BE2C (cell line): ENCODE results near the gene PALM.

ENCODE experiments used
- DNase-seq: peaks from one replicate; pipeline ENCODE4 v3.0.0-alpha.2; 2020
- H3K27me3 ChIP-seq: fragments of 250-450 bp; sonication (Bioruptor Pico); 2 replicates; pipeline ENCODE4 v1.5.1; 2020; ENCODE audit warnings: mild to moderate bottlenecking
- H3K36me3 ChIP-seq: fragments of 250-450 bp; sonication (Bioruptor Pico); 2 replicates; pipeline ENCODE4 v1.5.1; 2020; ENCODE audit warnings: mild to moderate bottlenecking
- H3K4me1 ChIP-seq: fragments of 250-450 bp; sonication (Bioruptor Pico); 2 replicates; pipeline ENCODE4 v1.5.1; 2020
- H3K4me3 ChIP-seq: 2 replicates; pipeline ENCODE4 v1.5.1; 2011; ENCODE audit warnings: low read depth, low read length
- H3K9me3 ChIP-seq: fragments of 250-450 bp; sonication (Bioruptor Pico); 2 replicates; pipeline ENCODE4 v1.5.1; 2020
- TF ChIP-seq, protein P1 (sequence below): IDR thresholded peaks from 2 replicates; pipeline ENCODE4 v1.5.1; 2012; ENCODE audit warnings: mild to moderate bottlenecking, low read depth, low read length

The PALM gene

GRCh38 chr19:772730-773436 lies 64.1 kb downstream of the PALM start:
- no peak overlapping the region for H3K4me3 ChIP-seq
- TF ChIP-seq, protein P1, sequence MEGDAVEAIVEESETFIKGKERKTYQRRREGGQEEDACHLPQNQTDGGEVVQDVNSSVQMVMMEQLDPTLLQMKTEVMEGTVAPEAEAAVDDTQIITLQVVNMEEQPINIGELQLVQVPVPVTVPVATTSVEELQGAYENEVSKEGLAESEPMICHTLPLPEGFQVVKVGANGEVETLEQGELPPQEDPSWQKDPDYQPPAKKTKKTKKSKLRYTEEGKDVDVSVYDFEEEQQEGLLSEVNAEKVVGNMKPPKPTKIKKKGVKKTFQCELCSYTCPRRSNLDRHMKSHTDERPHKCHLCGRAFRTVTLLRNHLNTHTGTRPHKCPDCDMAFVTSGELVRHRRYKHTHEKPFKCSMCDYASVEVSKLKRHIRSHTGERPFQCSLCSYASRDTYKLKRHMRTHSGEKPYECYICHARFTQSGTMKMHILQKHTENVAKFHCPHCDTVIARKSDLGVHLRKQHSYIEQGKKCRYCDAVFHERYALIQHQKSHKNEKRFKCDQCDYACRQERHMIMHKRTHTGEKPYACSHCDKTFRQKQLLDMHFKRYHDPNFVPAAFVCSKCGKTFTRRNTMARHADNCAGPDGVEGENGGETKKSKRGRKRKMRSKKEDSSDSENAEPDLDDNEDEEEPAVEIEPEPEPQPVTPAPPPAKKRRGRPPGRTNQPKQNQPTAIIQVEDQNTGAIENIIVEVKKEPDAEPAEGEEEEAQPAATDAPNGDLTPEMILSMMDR, result no peak
- DNase-seq, result no peak
- H3K36me3 ChIP-seq, result no peaks in the 10 kb centered on the region
- no peaks in the 10 kb centered on the region for H3K9me3 ChIP-seq
- H3K4me1 ChIP-seq, result no peaks in the 10 kb centered on the region
- H3K27me3 ChIP-seq, result no peaks in the 10 kb centered on the region

DNA sequence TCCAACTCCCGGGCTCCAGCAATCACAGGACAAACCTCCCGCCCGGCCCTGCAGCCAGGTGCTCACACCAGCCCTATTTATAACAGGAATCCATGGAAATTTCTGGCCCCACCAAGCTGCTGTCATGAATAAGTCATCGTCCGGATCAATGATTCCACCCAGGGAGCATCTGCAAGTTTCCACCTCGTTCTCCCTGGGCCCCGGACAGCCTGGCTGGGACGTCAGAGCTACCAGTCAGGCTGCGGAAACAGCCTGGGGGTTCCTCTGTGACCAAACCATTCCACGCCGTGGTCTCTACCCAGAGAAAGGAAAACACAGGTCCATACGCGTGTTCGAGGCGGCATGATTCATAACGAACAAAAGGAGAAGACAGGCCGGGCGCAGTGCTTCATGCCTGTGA lies 67.8 kb downstream of the PALM start:
- Histone ChIP-seq H3K9me3 (no peaks in the 10 kb centered on the region), H3K27me3 (no peaks in the 10 kb centered on the region), H3K4me3 (no peak overlapping the region), H3K36me3 (no peaks in the 10 kb centered on the region), H3K4me1 (no peaks in the 10 kb centered on the region)
- TF ChIP-seq, protein P1, result no peak
- no peak for DNase-seq

DNA sequence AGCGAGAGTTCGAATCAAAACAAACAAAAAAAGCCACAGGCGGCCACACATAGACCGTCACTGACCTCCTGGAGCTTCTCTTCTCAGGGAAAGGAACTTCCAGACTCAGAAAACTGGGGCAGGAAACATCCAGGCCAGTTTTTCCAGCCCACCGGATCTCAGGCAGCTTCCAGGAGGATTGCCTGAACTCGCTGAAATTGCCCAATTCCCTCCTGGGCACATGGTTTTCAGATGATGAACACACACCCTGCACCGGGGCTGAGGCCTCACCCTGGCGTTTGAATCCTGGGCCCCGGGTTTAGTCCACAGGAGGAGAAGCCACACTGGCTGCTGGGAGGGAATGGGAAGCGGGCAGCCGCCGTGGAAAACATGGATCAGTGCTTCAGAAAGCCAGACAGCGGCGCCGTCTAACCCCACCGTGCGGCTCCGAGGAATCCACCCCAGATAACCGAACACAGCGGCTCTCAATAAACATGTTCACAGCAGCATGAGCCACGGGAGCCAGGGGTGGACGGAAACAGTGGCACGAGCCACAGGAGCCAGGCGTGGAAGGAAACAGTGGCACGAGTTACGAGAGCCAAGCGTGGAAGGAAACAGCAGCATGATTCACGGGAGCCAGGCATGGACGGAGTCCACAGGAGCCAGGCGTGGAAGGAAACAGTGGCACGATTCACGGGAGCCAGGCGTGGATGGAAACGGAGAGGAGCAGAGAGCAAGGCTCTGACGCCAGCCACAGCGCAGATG lies 70.3 kb downstream of the PALM start:
- Histone ChIP-seq H3K9me3 (no peaks in the 10 kb centered on the region), H3K4me1 (no peaks in the 10 kb centered on the region), H3K4me3 (no peak overlapping the region), H3K36me3 (no peaks in the 10 kb centered on the region), H3K27me3 (no peaks in the 10 kb centered on the region)
- no peak for DNase-seq
- TF ChIP-seq, protein P1, result no peak

DNA sequence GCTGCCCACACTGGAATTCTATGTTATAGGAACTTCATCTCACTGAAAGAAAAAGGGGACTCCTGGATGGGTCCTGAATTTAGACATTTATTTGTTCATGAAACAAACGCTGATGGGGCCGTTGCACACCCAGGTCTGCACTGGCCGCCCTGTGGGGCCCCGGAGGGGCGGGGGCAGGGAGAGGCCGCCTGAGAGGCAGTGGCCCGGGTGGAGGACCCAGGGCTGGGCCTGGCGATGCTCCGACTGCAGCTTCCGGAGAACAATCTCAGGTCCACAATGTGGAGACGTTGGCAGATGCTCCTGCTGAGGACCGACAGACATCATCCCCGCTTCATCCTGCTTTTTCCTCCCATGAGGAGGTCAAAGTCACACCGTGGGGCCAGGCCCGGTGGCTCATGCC lies 72.2 kb downstream of the PALM start:
- Histone ChIP-seq H3K27me3 (no peaks in the 10 kb centered on the region), H3K4me1 (no peaks in the 10 kb centered on the region), H3K4me3 (no peak overlapping the region), H3K9me3 (no peaks in the 10 kb centered on the region), H3K36me3 (no peaks in the 10 kb centered on the region)
- DNase-seq, result no peak
- TF ChIP-seq, protein P1, result no peak

GRCh38 chr19:781800-782184 lies 73.1 kb downstream of the PALM start:
- TF ChIP-seq, protein P1, result no peak
- no peak overlapping the region for H3K4me3 ChIP-seq
- H3K27me3 ChIP-seq, result no peaks in the 10 kb centered on the region

More at GRCh38 chr19:781800-782184, 73.1 kb downstream of the PALM start:
- H3K9me3 ChIP-seq, result no peaks in the 10 kb centered on the region
- H3K36me3 ChIP-seq, result no peaks in the 10 kb centered on the region
- DNase-seq, result no peak
- H3K4me1 ChIP-seq, result no peaks in the 10 kb centered on the region
